ENCODE data around the gene PDE9A.
"Not testable (repeated sequence)": the region's sequence is repeated elsewhere in the genome, so short reads cannot be mapped to it uniquely, and the experiment has no call there.

The PDE9A gene

DNA sequence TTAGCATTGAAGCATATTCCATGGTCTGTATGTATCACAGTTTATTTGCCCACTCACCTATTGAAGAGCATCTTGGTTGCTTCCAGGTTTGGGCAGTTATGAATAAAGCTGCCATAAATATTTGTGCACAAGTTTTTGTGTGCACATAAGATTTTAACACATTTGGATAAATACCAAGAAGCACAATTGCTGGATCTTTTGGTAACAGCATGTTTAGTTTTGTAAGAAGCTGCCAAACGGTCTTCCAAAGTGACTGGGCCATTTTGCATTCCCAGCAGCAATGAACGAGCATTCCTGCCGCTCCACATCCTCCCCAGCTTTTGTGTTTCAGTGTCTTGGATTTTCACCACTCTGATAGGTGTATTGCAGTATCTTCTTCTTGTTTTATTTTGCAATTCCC, 62.7 kb downstream of the PDE9A start:
- no peak for DNase-seq

- not testable (repeated sequence) for DNase-seq
These were observed 67.1 kb downstream of the PDE9A start for GRCh38 chr21:42720484-42720883.

DNA sequence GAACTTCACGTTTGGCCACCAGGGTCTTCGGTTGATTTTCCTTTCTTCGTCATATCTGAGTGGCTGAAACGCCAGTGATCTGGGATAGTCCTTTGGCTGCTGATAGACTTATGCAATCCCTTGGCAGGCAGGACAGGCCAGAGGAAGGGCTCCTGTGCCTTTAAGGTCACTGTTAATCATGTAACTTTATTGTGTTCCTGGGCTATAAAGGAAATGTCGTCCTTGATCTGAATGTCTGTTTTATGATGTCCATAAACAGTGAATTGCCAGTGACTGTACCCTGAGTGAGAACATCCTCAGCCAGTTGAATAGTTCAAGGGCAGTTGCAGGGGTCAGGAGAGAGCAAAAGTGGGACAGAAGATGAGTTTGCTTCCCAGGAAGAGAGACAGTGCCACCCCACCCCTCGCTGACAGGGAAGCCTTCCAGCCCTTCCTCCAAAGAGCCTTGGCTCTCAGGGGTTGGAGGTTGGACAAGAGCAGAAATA, 68.0 kb downstream of the PDE9A start:
- no peak for DNase-seq

DNA sequence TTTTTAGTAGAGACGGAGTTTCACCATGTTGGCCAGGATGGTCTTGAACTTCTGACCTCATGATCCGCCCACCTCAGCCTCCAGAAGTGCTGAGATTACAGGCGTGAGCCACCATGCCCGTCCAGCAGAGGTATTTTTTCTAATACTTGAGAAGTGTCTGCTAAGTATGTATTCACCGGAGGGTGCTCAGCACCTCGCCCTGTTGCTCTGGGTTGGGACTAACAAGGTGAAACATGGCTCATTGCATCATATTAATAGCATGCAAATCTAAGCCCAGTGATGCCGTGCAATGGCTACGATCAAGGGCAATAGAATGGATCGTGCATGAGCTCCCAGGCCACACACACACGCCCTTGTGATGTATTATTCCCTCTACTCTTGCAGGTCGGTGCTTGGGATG, 68.7 kb downstream of the PDE9A start:
- DNase-seq = no peak

DNA sequence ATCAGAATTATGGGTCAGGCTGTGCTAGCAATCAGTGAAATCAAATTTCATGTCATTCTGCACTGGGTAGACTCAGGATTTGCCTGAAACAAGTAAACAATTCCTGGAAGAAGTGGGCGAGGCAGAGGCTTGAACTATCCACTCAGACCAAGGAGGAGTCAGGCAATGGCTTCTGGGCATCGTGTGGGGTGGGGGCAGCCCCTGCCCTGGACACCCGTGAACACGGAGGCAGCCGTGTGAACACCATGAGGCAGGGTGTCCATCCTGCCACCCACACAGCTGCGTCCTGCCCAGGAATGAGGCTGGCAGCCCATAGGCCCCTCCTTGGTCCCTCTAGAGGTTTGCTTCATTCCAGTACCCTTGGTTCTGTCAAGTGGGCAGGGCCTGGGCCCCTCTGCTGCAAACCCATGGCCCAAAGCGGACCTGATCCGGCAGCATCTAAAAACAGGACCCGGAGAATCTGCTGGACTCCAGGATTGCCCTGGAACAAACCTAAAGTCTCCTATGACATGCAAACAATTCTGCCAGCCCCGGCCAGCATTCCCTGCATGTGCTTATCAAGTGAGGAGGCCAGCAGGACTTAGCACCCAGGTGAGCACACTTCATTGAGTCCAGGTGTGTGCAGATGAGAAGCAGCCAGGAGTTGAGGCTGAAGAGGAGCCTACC, 69.5 kb downstream of the PDE9A start:
- DNase-seq = no peak

GRCh38 chr21:42724226-42724920, 71.0 kb downstream of the PDE9A start:
- DNase-seq = peak; percentile 60

- DNase-seq = no peak
These were observed 72.1 kb downstream of the PDE9A start for GRCh38 chr21:42725416-42725930.

GRCh38 chr21:42731264-42732032, 78.0 kb downstream of the PDE9A start:
- DNase-seq = no peak

DNA sequence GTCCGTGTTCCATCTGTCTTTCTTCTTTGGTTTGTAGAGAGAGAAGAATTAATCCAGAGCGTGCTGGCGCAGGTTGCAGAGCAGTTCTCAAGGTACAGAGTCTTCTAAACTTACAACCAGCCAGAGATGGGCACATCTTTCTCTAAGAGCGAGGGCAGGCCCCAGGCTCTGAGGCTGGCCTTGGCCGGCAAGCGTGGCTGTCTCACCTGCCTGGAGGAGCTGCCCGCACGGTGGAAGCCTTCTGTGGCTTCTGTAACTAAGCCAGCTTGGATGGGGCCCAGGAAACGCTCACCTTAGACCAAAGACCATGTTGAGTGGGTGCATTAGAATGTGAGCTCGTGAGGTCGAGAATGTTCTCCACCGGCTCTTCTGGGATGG, 78.6 kb downstream of the PDE9A start:
- DNase-seq = no peak

- DNase-seq = no peak
These were observed 79.7 kb downstream of the PDE9A start for GRCh38 chr21:42733037-42733627.

DNA sequence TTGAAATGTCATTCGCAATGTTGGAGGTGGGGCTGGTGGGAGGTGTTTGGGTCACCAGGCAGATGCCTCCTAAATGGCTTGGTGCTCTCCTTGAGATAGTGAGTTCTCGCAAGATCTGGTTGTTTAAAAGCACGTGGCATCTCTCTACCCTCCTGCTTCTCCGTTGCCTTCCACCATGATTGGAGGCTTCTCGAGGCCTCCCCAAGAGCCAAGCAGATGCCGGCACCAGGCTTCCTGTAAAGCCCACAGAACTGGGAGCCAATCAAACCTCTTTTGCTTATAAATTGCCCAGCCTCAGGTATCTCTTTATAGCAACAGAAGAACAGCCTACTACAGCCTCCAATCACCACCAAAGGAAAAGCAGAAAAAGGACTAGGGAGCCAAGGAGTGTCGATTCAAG, 80.5 kb downstream of the PDE9A start:
- DNase-seq = no peak

DNA sequence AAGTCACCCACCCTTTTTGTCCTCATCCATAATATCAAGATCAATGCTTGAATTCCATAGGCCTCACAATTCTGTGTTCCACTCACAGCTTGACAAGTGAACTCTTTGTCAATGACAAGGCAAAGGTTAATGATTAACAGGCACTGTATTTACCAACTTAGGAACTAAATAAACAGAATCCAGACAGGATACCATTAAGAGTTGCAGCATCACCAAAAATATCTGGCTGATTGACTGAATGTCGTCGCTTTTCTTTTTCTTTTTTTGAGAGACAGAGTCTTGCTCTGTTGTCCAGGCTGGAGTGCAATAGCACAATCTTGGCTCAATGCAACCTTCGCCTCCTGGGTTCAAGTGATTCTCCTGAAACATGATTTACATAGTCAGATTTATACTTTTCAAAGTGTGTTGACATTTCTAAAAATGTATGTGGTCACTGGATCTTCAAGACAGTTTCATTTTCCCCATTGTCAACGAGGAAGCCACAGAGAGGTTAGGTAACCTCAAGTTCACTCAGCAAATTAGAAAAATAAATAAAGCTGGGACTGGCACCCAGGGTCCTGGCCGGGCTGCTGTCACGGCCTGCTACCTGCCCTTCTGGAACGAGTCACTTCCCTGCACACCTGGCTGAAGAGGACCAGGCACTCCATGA, 81.0 kb downstream of the PDE9A start:
- DNase-seq = no peak

- DNase-seq = no peak
These were observed 81.6 kb downstream of the PDE9A start for GRCh38 chr21:42735061-42735460.

GRCh38 chr21:42735944-42736343, 82.5 kb downstream of the PDE9A start:
- no peak for DNase-seq

GRCh38 chr21:42736646-42737350, 83.4 kb downstream of the PDE9A start:
- DNase-seq = no peak

DNA sequence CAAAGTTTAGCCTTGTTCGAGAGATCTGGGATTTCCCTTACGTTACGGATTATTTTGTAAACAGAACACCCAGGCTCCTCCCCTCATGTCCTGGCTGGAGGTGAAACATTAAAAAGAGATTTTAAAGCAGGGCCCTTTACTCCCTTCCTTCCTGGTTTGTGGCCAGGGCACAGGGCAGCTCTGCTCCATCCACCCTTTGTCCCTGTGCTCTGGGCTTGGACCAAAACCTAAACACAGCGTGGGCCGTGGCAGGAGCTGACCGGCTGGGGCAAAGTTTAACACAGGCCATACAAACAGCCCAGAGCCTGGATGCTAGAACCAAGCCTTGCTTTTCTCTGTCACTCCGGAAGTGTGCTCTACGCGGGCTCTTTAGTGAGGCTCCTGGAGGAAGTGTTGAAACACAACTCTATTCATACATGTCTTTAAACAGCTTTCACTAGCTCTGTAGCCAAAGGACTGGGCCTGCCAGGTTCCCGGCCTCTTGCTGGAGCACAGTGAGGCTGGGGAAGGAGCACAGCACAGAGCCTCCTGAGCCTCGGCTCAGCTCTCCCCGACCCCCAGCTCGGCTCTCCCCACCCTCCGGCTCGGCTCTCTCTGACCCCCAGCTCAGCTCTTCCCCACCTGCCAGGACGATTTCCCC, 84.7 kb downstream of the PDE9A start:
- no peak for DNase-seq

DNA sequence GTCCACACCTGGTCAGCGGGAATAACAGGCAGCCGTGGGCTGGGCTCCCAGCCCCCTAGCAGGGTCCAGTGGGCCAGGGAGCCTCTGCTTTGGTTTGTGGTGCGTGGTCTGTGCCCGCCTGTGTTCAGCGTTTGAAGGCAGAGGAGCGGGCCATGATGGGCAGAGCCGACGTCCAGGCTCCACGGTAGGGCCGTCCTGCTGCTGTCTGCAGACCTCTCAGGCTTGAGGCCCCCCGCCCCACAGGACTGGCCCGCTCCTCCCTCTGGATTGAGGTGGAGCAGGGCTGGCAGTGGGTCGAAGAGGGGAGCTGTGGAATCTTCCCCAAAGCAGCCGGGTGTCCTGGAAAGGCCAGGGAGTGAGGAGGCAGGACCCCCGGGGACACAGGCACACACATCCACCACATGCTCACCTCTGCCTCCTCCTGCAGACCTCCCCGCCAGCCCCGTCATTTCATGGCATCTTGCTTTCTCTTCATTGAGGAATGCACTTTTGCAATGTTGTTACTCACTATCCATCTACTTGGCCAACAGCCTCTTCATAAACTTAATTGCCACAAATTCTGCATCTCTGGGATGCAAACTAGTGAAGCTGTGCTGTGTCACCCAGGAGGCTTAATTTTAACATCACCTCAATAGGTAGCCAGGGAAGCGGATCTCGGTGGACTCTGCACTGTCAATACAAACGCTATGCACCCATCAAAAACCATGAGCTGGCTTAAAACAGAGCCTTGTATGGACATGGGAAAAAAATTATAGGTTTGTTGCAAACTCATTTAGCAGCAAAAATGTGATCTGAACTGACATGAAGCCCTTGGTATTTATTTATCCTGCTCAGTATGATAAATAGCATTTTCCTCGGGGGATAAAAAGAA, 85.9 kb downstream of the PDE9A start:
- no peak for DNase-seq

DNA sequence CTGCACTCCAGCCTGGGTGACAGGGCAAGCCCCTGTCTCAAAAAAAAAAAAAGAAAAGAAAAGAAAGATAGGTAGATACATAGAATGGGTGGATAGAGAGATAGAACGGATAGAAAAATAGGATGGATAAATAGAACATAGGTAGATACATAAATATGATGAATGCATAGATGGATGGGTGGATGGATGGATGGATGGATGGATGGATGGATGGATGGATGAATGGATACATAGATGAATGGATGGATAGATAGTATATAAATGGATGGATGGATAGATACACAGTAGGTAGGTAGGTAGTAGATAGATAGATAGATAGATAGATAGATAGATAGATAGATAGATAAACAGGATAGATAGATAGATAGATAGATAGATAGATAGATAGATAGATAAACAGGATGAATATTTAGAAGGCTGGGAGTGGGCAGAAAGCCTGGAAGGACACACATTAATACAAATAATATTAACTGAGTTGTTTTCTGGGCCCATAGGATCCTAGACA, 87.0 kb downstream of the PDE9A start:
- no peak for DNase-seq

DNA sequence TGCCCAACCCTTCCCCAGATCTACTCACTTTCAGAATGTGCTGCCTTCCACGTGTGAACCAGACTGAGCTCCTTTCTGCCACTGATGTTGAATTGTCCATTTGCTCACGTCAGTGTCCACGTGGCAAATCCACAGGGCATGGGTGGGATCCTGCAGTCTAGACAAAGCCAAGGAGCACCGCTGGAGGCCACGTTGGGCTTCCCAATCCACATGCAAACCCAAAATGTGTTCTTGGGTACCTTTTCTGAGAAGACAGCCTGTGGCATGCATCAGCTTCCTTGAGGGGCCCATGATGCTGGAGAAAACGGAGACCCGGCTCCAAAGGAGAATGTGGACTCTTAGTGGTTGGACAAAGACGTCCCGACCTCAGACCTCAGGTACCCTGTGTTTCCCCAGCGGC, 87.6 kb downstream of the PDE9A start:
- no peak for DNase-seq

Measured in fibroblast of skin of abdomen (primary cell).